HG03460 (cell line): ENCODE data around the gene SYNJ2.

ENCODE experiments used
- ATAC-seq: cut with Tn5 transposase; IDR thresholded peaks from one replicate; pipeline ENCODE4 v1.9.1; 2021; ENCODE audit not compliant: unreplicated experiment

Gene SYNJ2

DNA sequence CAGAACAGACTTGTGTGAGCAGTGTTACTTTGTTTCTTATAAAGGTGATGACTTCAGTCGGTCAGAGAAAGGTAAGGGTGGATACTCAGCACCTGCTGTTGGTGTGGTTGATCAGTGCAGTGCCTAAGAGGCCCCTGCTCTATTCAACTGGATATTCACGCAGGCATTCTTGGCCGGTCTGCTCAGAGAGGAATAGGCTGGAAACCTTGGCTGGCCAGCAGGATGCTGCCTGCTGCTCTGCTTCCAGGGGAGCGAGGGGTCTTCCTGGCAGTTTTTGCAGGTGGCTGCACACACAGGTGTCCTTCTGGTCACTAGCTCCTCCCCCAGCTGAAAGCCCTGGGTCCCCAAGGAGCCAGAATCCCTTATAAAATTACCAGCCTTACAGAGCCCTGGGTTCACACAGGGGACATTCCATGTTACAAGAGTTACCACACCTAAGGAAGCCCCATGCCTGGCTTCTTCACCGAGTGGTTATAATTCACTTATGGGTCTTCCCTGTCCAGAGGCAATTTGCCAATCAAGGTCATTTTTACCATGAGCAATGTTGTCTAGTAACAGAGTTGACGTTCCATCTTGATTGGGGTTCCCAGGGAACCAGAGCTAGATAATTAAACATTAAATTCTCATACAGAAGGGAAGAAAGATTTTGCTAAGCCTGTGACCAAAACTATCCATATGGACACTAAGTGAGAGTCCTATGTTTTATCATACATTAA, 16.4 kb downstream of the SYNJ2 start:
- ATAC-seq = no peak

DNA sequence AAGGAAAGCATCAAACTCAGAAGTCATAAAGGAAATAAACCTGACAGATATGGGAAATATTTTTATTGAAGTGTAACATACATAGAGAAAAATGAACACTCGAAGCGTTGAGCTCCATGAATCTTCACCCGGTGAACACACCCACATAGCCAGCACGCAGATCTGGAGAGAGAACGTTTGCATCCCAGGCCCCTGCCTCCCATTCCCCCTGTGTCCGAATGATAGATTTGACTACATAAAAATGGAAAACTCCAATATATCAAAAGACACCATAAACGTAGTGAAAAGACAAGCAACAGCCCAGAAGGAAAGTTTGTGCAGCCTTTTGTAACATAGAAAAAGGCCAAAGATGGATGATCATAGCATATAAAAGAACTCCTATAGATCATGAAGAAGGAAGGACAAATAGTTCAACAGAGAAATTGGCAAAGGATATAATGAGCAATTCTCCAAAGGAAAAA, 17.1 kb downstream of the SYNJ2 start:
- ATAC-seq = no peak

DNA sequence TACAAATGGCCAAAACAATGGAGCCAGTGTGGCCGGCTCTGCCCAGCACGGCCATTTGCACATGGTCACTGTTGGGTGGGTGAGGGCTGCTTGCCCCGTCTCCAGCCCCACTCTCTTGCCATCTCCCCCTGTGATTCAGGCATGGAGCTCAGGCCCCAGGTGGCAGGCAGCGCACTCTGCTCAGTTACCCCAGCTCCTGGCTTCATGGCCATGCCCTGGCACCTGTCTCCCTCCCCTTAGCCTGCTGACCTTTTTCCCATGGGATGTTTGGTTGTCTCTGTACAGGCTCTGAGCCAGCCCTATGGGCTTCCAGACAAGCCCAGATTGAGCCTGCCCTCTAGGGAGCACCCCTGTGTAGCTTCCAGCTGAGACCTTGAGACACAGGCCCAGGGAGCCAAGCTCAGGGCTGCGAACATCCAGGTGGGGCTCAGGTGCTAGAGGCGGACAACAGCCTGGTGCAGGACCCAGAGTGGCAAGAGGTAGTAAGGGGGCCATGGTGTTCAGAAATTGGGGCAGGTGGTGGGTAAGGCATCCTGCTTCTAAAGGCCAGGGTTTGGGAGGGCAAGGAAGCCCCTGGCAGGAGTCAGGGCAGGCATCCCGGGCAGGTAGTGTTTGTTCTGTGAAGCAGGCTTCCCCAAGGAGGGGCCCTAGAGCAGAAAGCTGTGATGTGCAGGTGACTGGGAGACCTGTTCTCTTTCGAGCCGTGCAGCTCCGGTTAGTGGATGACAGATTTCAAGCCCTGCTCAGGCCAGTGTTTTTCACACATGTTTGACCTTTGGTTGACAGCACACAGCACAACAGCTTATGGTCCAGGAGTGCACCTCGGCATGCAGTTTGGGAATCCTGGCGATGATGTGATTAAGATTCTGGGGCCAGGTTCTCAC, 17.7 kb downstream of the SYNJ2 start:
- ATAC-seq = no peak

DNA sequence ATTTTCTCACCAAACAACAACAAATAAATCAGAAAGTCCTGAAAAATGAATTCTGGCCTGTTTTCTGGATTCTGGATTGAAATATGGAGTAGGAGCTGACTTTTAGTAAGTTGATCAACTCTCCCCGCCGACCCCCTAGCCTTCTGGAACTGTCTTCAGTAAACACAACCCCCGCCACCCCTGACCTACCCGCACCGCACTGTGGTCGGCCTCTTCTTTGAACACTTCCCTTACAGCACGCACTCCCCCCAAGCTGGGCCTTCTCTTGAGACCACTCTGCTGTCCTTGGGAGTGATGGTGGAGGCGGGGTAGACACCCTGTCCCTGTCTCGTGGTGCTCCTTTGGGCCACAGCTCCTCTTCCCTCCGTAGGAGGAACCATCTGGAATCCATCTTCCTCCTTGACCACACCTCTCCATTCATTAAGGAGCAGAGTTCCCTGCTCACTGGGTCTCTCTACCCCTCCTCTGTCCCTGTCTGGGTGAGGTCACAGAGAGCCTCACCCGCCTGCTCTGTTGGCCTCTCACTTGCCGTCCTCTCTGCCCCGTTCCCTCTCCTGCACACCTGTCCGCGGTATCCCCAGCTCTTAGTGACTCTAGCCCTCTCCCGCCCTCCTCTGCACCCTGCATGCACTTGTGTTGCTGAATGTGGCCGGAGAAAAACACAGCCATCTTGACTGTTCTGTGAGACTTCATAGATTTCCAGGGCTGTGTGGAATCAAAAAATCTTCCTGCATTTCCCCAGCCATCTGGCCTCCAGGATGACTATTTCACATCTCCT, 19.1 kb downstream of the SYNJ2 start:
- no peak for ATAC-seq

DNA sequence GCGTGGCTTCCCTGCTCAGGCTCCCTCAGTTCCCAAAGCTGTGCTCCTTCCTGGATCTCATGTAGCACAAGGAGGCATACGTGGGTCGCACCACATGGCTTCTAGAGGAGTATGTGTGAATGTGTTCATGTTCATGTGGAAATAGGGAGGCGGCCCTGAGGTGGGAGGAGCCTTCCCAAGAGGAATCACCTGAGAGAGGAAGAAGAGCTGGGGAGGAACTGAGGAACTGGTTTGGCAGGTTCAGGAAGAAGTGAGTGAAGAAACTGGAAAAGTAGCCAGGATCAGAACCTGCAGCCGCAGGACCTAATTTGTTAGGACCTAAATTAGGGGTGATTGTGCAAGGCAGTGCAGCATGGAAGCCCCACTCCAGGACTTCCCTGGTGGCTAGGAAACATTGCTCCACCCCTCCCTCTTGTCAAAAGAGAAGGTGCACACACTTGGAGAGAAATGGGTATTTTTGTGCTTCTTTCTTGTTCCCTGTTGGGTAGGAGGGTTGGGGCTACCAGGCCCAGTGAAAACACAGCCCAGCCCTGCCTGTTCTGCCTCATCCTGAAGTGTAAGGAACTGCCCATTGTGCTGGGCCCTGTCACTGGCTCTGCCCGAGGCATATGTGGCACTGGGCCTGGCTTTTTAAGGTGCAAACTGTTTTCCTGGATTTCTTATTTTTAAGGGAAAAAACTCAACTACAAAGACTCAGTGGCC, 20.7 kb downstream of the SYNJ2 start:
- ATAC-seq = no peak

DNA sequence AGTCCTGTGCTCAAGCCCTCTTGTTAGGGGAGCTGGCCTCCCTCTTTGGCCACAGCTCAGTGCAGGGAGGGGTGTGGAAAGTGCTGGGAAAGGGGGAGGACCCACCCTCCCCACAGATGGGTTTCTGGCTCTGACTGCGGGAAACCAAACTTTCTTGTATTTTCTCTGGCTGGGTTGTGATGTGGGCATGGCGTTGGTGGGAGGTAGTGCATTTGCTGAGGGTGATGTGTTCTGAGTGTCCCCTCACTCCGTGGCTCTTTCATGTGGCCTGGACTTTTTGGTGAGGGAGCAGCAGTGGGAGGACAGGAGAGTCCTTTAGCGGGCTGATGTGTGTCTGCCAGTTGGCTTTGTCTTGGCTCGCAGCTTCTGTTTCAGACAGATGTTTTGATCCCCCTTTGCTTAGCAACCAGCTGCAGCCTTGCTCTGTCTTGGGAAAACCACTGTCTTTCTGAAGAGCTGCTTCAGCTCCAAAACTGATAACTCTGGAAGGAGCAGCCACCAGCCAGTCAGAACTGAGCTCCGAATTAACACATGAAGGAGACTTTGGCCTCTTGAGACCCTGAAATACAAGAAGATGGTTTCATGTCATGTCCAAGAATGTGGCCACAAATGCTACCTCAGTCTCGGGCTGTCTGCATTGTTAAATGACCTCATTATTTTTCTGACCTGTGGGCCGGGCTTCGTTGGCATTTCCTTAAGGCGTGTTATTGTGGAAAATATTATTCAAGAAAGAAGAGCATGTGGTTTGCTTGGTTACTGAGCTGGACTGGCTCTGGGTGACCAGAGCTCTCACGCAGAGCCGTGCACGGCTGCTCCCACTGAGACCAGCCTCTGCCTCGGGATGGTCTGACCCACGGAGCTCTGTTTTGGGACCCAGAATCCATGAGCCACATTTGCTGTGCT, 21.5 kb downstream of the SYNJ2 start:
- ATAC-seq = no peak

DNA sequence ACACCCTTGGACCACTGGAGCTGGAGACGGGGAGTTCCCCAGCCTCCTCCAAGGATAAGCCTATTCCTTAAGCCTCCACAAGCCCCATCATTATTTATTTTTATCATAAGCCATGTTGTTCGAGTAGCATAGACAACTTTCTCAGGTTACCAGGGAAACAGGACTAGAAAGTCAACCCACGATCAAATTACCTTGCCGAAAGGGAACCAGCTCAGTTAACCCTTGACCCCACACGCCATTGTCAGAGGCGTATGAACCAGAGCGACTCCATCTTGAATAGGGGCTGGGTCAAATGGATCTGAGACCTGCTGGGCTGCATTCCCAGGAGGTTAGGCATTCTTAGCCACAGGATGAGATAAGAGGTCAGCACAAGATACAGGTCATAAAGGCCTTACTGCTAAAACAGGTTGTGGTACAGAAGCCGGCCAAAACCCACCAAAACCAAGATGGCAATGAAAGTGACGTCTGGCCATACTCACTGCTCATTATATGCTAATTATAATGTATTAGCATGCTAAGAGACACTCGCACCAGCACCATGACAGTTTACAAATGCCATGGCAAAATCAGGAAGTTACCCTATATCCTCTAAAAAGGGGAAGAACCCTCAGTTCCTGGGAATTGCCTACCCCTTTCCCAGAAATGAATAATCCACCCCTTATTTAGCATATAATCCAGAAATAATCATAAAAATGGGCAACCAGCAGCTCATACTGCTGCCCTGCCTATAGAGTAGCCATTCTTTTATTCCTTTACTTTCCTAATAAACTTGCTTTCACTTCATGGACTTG, 22.4 kb downstream of the SYNJ2 start:
- ATAC-seq = no peak

DNA sequence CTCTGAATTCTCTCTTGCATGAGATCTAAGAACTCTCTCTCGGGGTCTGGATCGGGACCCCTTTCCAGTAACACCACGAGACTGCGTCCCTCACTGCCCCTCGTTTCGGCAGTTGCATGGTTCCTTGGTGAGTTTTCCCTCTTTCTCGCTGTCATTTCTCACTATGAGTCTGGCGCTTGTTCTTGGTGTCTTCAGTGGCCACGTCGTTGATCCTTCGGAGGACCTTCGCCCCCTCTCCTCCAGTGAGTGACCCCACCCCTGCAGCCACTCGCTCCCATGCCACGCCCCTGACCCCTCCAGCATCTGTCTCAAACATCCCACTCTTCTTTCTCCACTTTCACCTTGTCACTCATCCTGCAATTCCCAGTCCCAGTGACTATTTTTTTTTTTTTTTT, 23.0 kb downstream of the SYNJ2 start:
- no peak for ATAC-seq

DNA sequence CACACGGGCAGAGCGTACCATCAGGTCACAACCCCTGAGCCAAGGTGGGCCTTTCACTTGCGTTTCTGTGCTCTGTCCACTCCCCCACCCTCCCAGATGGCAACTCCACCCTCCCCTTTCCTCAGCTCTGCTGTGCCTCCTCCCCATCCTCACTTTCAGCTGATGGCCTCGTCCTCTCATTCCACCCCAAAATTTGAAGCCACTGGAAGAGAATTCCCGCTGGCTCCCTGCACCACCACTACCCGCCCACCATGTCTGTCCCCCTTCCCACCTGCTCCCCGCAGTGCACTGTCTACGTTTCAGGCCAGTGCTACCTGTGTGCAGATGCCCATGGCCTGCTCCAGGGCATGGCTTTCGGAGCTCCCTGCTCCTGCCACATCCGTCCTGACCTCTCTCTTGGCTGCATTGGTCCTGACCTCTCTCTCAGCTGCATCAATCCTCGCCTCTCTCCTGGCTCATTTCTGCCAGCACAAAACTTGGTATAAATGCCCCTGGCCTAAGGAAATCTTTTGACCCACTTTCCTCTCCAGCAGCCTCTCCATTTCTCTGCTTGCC, 24.0 kb downstream of the SYNJ2 start:
- ATAC-seq = no peak

DNA sequence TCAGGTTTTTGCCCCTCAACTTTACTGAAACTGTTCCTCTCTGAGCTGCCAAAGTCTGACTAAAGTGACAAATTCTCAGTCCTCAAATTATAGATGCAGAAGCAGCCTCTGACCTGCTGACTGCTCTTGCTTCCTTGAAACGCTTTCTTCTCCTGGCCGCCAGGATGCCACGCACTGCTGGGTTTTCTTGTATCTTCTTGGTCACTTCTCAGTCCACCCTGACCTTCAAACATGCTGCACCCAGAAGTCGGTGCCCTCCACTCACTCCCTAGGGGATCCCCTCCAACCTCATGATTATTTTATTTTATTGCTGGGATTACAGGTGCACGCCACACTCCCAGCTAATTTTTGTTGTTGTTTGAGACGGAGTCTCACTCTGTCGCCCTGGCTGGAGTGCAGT, 24.7 kb downstream of the SYNJ2 start:
- ATAC-seq = no peak

DNA sequence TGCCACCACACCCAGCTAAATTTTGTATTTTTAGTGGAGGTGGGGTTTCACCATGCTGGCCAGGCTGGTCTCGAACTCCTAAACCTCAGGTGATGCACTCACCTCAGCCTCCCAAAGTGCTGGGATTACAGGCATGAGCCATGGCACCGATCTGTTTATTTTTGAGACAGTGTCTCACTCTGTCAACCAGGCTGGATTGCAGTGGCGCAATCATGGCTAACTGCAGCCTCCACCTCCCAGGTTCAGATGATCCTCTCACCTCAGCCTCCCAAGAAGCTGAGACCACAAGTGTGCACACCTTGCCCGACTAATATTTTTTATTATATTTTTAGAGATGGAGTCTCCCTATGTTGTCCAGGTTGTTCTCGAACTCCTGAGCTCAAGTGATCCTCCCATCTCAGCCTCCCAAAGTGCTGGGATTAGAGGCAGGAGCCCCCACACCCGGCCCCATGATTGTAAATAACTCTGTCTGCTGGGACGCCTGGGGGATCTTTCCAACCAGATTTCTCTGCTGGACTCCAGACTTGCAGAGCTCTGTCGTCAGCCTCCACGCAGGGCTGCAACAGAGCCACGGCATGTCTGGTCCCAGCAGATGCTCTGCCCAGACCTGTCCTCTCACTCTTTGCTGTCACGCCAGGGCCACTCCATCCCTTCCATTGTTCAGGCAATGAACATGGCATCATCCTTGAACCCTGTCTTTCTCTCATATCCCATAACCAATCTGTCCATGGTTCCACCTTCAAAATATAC, 25.3 kb downstream of the SYNJ2 start:
- ATAC-seq = no peak

DNA sequence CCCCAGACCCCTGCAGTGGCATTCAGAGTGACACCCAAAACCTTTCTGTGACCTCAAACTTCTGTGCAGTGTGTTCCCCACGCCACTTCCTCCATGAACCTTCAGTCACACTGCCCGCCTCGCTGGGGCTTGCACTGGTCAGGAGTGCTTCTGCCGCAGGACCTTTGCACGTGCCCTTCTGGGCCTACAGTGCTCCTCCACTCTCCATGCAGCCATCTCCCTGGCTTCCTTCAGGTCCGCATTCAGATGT, 27.1 kb downstream of the SYNJ2 start:
- ATAC-seq = no peak

DNA sequence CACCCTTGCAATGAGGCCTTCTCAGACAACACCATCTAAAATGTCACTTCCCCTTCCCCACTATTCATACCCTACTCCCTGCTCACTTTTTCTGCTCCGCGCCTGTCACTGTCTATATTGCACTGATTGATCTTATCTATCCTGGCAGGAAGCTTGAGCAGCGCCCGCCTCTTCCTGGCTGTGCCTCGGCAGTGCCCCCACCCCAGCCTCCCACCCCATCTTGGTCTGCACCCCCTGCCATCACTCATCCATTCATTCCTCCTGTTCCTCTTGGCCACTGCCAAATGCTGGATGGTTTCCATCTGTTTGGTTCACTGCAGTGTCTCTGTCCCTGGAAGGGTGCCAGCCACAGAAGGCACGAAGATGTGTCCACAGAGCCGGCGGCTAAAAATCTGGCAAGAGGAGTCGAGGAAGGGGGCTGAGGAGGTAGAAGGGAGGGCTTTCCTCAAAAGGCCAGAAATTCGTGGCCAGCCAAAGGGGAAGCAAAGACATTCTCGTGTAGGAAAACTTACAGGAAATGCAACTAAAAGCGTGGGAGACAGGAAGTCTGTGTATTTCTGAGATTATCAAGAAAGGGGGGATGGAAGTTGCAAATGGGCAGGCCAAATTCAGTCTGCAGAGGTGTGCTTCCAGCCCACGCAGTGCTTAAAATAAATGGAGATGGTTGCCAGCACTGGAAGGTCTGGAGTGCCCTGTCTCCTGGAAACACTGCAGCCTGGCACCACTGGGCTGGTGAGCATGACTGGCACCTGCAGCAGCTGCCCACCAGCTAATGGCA, 27.6 kb downstream of the SYNJ2 start:
- no peak for ATAC-seq

DNA sequence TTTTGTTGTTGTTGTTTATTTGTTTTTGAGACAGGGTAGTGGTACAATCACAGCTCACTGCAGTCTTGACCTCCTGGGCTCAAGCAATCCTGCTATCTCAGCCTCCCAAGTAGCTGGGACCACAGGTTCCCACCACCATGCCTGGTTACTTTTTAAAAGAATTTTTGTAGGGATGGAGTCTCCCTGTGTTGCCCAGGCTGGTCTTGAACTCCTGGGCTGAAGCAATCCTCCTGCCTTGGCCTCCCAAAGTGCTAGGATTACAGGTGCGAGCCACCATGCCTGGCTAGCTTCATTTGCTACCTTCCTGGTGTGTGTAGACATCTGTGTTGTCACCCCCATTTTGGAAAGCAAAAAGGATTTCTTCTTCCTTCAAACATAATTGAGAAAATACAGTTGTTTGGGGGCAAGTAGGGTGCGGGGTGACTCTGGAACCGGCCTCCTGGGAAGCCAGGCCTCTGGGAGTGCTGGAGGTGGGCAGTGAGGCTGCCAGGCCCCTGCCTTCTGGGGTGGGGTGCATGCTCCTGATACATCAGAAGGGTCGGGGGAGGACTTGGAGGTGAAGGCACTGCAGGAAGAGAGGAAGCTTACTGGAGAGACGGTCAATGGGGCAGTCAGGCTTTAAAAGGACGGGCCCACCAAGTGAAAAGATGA, 28.4 kb downstream of the SYNJ2 start:
- no peak for ATAC-seq

DNA sequence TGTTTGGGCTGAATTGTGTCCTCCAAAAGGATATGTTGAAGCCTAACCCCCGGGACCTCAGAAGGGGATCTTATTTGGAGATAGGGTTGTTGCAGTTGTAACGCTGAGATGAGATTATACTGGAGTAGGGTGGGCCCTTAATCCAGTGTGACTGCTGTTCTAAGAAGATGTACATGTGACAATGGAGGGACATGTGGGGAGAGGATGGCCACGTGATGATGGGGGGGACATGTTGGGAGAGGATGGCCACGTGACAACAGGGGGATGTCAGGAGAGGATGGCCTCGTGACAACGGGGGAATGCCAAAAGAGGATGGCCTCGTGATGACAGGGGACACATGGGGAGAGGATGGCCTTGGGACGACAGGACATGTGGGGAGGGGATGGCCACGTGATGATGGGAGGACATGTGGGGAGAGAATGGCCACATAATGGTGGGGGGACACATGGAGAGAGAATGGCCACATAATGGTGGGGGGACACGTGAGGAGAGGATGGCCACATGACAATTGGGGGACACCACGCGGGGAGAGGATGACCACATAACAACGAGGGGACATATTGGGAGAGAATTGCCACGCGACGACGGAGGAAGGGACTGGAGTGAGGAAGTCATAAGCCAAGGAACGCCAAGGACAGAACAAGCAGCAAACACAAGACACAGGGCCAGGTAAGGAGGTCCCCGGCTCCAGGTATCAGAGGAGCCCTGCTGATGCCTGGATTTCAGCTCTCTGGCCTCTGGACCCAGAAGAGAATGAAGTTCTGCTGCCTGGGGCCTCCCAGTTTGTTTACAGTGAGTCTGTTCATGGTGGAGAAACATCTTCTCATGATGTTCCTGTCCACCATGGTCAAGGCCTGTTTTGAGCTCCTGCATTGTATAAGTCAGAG, 29.2 kb downstream of the SYNJ2 start:
- no peak for ATAC-seq

DNA sequence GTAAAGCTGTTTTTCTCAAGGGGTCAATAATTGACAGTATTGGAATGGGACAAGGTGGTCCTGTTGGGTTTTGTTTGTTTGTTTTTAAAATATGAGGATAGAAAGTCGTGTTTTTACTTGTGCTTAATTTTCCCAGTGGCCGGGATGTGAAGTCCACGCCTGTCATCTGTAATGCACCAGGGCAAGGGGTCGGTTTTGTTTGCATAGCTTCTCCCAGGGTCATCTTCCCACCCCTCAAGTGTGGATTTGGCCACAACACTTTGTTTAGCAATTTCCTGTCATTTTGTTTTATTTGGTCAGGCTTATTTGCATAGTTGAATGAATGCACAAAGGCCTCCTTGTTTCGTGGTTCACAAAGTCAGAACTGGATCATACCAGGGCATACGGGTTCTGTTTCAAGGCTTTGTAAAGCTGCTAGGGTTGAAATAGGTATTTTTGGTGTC, 29.8 kb downstream of the SYNJ2 start:
- no peak for ATAC-seq
